Measurements from ENCODE around the gene TMA7.

Gene TMA7

GRCh38 chr3:48451270-48451669, 11.2 kb downstream of the TMA7 start:
- H3K27ac ChIP-seq (ENCODE audit: extremely low read depth, low read depth, low read length): no peak overlapping the region
- POLR2A ChIA-PET: interaction anchor here (1.3 kb wide), 1 partner anchor 56 kb away, joined by 3 read pairs; no protein-coding TSS in a partner anchor
- H3K4me1 ChIP-seq (ENCODE audit: control insufficient read depth, insufficient read depth, low read length): no peaks in the 10 kb centered on the region; the same call in 1 of the 2 replicates
- no peak for TF ChIP-seq ZBTB8A (tag by site-specific recombination; IDR thresholded peaks at IDR 0.05)
- TF ChIP-seq ZNF558 (tag by site-specific recombination; IDR thresholded peaks at IDR 0.05): no peak
- TF ChIP-seq ZNF530 (tag by site-specific recombination; IDR thresholded peaks at IDR 0.05; ENCODE audit: low read depth): no peak
- no peak for TF ChIP-seq PRDM6 (tag by site-specific recombination; IDR thresholded peaks at IDR 0.05)
- no peak for TF ChIP-seq ZNF548 (tag by site-specific recombination; IDR thresholded peaks at IDR 0.05)
- no peak for TF ChIP-seq ZNF580 (tag by site-specific recombination; IDR thresholded peaks at IDR 0.05)
- no peak overlapping the region for H3K4me3 ChIP-seq (ENCODE audit: low read depth, low read length)
- CTCF ChIA-PET: interaction anchor here (1.6 kb wide), 1 partner anchor 15 kb away, joined by 6 read pairs; no protein-coding TSS in a partner anchor
- peaks cover 20 to 62% of the 10 kb centered on the region in 2 experiments; a peak in 2 of 3 replicates for H3K36me3 ChIP-seq (ENCODE audit: control insufficient read depth in 2 of 2, insufficient read depth in 1 of 2, low read length in 2 of 2)
- H3K9me3 ChIP-seq (ENCODE audit: control insufficient read depth, insufficient read depth, low read depth, low read length): no peaks in the 10 kb centered on the region

- H3K4me1 ChIP-seq (ENCODE audit: control insufficient read depth, insufficient read depth, low read length): no peaks in the 10 kb centered on the region
- POLR2A ChIA-PET: interaction anchor here (0.6 kb wide), 1 partner anchor 19 kb away, joined by 3 read pairs; no protein-coding TSS in a partner anchor
- CTCF ChIA-PET: interaction anchor here (1.2 to 1.9 kb wide), 3 partner anchors 21 to 93 kb away, joined by 3 to 7 read pairs (median 5); no protein-coding TSS in a partner anchor
- TF ChIP-seq ZBTB17 (tag by site-specific recombination; IDR thresholded peaks at IDR 0.05): peak; percentile 51; the same call in 1 of the 2 replicates
- no peak for TF ChIP-seq ZFHX2 (tag by site-specific recombination; conservative IDR thresholded peaks at IDR 0.05)
- peaks cover 20 to 95% of the 10 kb centered on the region in 2 experiments; a peak in 2 of 3 replicates for H3K36me3 ChIP-seq (ENCODE audit: control insufficient read depth in 2 of 2, insufficient read depth in 1 of 2, low read length in 2 of 2)
- H3K9me3 ChIP-seq (ENCODE audit: control insufficient read depth, insufficient read depth, low read depth, low read length): no peaks in the 10 kb centered on the region
- H3K27ac ChIP-seq (ENCODE audit: extremely low read depth, low read depth, low read length): no peak overlapping the region
- no peak overlapping the region for H3K4me3 ChIP-seq (ENCODE audit: low read depth, low read length)
Measured at GRCh38 chr3:48456456-48456855, 16.4 kb downstream of the TMA7 start.

- ChIA-PET POLR2A (interaction anchor here (1.2 to 1.4 kb wide), 2 partner anchors 10 to 20 kb away, joined by 4 to 5 read pairs; partner anchors contain the start of genes CCDC51 and TMA7), CTCF (no interaction called here)
- H3K27ac ChIP-seq (ENCODE audit: extremely low read depth, low read depth, low read length): no peak overlapping the region
- no peaks in the 10 kb centered on the region for H3K4me1 ChIP-seq (ENCODE audit: control insufficient read depth, insufficient read depth, low read length)
- no peaks in the 10 kb centered on the region for H3K9me3 ChIP-seq (ENCODE audit: control insufficient read depth, insufficient read depth, low read depth, low read length)
- TF ChIP-seq ZSCAN4 (tag by site-specific recombination; IDR thresholded peaks at IDR 0.05): no peak
- peaks cover 15 to 84% of the 10 kb centered on the region in 2 experiments; a peak in 2 of 3 replicates for H3K36me3 ChIP-seq (ENCODE audit: control insufficient read depth in 2 of 2, insufficient read depth in 1 of 2, low read length in 2 of 2)
- H3K4me3 ChIP-seq (ENCODE audit: low read depth, low read length): no peak overlapping the region
Measured at GRCh38 chr3:48459331-48459730, 19.3 kb downstream of the TMA7 start.

- ChIA-PET POLR2A (interaction anchor here (1.2 kb wide), 1 partner anchor 10 kb away, joined by 4 read pairs; no protein-coding TSS in a partner anchor), CTCF (no interaction called here)
- H3K36me3 ChIP-seq (ENCODE audit: control insufficient read depth in 2 of 2, insufficient read depth in 1 of 2, low read length in 2 of 2): peaks cover 11 to 84% of the 10 kb centered on the region in 2 experiments; a peak in 2 of 3 replicates
- H3K27ac ChIP-seq (ENCODE audit: extremely low read depth, low read depth, low read length): no peak overlapping the region
- no peaks in the 10 kb centered on the region for H3K4me1 ChIP-seq (ENCODE audit: control insufficient read depth, insufficient read depth, low read length)
- H3K9me3 ChIP-seq (ENCODE audit: control insufficient read depth, insufficient read depth, low read depth, low read length): no peaks in the 10 kb centered on the region
- no peak overlapping the region for H3K4me3 ChIP-seq (ENCODE audit: low read depth, low read length)
- no peak for TF ChIP-seq GLI2 (tag by site-specific recombination; IDR thresholded peaks at IDR 0.05; ENCODE audit: borderline replicate concordance, low read depth)
- no peak for TF ChIP-seq WT1 (tag by site-specific recombination; IDR thresholded peaks at IDR 0.05)
- no peak for TF ChIP-seq BCL11B (tag by site-specific recombination; IDR thresholded peaks at IDR 0.05; ENCODE audit: low read depth)
- TF ChIP-seq ZNF548 (tag by site-specific recombination; IDR thresholded peaks at IDR 0.05): no peak
- TF ChIP-seq ZFP37 (tag by site-specific recombination; IDR thresholded peaks at IDR 0.05): no peak
- TF ChIP-seq ZNF600 (tag by site-specific recombination; IDR thresholded peaks at IDR 0.05): no peak
- TF ChIP-seq ZNF211 (tag by site-specific recombination; IDR thresholded peaks at IDR 0.05; ENCODE audit: low read depth): no peak
- TF ChIP-seq ZNF561 (tag by site-specific recombination; IDR thresholded peaks at IDR 0.05; ENCODE audit: borderline replicate concordance): no peak
- TF ChIP-seq ZNF2 (tag by site-specific recombination; IDR thresholded peaks at IDR 0.05): no peak
- no peak for TF ChIP-seq ZNF645 (tag by site-specific recombination; IDR thresholded peaks at IDR 0.05)
- TF ChIP-seq HOXC10 (CRISPR knock-in tag; IDR thresholded peaks at IDR 0.05): no peak
- TF ChIP-seq ZBTB8A (tag by site-specific recombination; IDR thresholded peaks at IDR 0.05): no peak
- TF ChIP-seq RBAK (tag by site-specific recombination; IDR thresholded peaks at IDR 0.05): no peak
- TF ChIP-seq ZNF513 (tag by site-specific recombination; IDR thresholded peaks at IDR 0.05): no peak
Measured at GRCh38 chr3:48459773-48460516, 19.9 kb downstream of the TMA7 start.
